NCI-H524 (cell line): ENCODE measurements around the gene EXOSC1.
"Not testable (repeated sequence)": the region's sequence is repeated elsewhere in the genome, so short reads cannot be mapped to it uniquely, and the experiment has no call there.

Experiments
- DNase-seq, 2 experiments: peaks; one replicate each; lab custom pipeline; 2025; lab: John Stamatoyannopoulos, UW

The EXOSC1 gene

GRCh38 chr10:97459111-97459510, 13.3 kb upstream of the EXOSC1 start:
- no peak for DNase-seq

GRCh38 chr10:97456686-97457065, 10.9 kb upstream of the EXOSC1 start:
- DNase-seq, result no peak

DNA sequence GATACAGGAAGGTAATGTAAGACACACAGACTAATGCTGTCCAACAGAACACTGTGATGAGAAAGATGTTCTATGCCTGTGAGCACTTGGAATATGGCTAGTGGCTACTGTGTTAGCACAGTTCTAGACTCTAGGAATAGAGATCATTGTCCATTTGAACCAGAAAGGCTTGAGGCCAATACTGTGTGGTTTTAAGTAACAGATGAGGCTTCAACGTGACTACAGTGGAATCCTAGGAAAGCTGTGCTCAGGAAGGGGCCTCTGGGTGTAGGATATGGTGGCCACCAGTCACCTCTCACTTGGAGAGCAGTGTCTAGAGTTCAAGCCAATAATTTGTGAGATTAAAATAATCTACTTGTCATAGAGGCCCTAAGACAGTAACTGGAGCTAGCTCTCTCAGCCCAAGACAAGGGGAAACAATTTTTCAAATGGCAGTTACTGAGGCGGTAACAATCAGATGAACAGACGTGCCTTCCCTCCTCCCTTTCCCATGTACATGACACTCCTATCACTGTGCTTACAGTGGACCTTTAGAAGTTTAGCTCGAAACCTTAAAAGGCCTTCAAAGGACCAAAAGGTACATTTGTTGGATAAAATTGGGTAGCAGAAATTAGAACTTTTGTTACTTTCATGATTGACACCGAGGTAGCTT, 10.4 kb upstream of the EXOSC1 start:
- DNase-seq, result no peak

GRCh38 chr10:97454330-97455036, 8.7 kb upstream of the EXOSC1 start:
- DNase-seq, result no peak

GRCh38 chr10:97452352-97452751, 6.5 kb upstream of the EXOSC1 start:
- DNase-seq, result no peak

GRCh38 chr10:97451605-97452004, 5.8 kb upstream of the EXOSC1 start:
- DNase-seq, result no peak

DNA sequence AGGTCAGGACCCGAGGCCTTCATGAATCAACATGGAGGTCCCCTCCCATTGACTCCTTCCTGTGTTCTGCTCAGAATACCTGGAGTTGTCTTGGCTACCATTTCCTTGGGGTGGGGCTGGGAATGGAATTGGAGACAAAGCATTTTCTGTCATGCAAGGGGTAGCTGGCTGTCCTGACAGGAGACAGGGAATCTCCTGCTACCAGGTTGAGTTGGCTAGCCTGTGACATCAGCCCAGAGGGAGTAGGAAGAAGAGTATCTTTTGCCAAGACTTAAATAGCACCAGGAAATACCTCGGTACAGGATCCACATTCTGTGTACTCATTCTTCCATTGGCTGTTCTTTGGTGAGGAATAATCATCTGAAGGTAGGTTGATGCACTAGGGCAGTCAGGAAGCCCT, 5.0 kb upstream of the EXOSC1 start:
- no peak for DNase-seq

DNA sequence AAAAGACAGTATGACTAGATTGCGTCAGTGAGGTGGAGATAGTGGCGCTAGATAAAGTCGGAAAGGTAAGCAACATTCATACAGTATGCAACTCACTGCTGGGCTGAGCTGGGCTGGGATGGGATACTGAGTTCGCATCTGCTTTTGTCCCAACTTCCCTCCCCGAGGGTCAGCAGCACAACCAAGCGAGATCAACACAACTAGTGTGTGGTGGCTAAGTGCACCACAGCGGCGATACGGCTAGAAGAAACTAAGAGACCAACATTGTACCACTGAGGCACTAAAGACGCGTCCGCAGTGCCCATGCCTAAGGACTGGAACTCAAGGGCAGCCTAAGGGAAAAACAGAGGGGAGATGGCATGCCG, 467 bp downstream of the EXOSC1 start:
- no peak for DNase-seq

DNA sequence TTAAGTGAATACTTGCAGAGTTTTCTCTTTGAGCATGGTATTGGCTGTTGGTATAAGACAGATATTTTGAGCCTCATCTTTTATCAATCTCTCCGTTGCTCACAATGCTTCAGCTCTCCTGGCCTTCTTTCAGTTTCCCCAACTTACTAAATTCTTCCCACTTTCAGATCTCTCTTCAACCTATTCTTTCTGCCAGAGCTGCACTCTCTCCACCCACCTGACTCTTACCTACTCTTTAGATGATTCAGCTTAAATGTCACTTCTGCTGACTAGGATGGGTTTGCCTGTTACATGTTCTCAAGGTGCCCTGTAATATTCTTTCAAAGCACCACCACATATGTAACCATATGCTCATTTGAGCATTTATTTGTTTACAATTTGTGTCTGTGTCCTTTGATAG, 1.6 kb downstream of the EXOSC1 start:
- DNase-seq, result no peak

GRCh38 chr10:97442277-97442676, 3.5 kb downstream of the EXOSC1 start:
- DNase-seq, result no peak

DNA sequence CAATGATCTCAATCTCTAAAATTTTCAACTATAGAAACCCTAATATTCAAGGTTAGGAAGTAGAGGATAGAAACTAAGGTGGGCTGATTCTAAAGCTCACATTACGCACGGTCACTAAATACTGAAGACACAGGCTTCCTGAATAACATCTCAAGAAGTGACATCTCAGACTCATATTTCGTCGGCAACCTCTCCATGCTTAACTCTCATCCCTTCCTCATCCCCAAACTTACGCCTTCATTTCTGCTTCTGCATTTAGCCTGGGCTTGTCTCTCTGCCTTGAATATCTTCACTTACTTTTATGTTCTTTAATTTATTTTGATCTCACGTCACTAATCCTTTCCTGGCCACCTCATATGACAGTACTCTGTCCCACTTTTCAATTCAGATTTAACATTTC, 10.6 kb downstream of the EXOSC1 start:
- DNase-seq, result no peak

GRCh38 chr10:97434557-97434956, 11.2 kb downstream of the EXOSC1 start:
- no peak for DNase-seq

- peak in 1 of 2 experiments; percentile 44 for DNase-seq
Observed at GRCh38 chr10:97434055-97434454, 11.8 kb downstream of the EXOSC1 start.

DNA sequence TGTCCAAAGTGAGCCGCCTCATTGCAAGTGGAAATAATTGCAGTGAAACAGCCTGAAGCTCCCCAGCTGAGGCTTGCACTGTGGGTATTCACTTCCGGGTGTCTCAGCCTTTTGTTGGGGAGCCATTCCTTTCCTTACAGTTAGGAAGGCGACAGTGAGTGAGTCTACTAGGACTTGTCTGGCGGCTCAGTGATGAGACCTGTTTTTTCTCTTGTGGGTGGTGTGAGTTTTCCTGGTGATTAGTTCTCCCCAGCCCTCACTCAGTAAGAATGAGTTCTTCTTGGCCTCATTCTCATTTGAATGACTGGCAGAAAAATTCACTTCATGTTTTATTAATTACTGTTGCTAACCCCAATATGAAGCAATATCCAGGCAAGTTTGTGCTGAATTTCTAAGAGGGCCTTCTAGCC, 17.2 kb downstream of the EXOSC1 start:
- DNase-seq, result no peak

GRCh38 chr10:97427571-97428179, 18.1 kb downstream of the EXOSC1 start:
- DNase-seq, result no peak

GRCh38 chr10:97426776-97427570, 18.8 kb downstream of the EXOSC1 start:
- DNase-seq, result no peak

DNA sequence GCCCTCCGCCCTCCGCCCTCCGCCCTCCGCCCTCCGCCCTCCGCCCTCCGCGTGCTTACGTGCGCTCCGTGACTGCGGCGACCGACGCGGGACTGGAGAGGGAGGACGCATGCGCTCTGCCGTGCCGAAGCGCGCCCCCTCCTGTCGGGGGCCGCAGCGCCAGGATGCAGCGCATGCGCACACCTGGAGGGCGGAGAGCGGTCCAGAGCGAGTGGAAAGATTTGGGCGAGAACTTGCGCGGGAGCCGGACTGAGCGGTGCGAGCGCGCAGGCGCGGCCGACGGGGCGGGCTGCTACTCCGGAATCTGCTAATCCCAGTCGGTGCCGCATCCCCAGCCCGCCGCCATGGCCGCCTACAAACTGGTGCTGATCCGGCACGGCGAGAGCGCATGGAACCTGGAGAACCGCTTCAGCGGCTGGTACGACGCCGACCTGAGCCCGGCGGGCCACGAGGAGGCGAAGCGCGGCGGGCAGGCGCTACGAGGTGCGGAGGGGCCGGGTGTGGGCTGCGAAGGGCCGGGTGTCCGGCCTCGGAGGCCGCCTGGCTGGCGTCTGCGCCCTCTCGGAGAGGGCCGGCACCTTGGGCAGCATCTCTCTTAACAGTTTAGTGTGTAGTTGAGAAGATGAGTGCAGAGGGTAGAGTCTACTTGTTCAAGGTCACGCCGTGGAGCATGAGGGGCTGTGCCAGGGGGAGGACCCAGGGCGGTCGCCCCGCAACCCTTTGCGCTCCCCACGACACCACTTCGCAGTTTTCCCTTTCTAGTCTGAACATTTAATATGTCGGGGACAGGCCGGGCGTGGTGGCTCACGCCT, 19.6 kb downstream of the EXOSC1 start, which contains the start of gene PGAM1:
Gene PGAM1 (plus strand): TSS at position 228 of the 812 bp plus-strand sequence. CDS start 117 bp downstream, at position 345.
- DNase-seq, result peak; percentile 46 to 80

DNA sequence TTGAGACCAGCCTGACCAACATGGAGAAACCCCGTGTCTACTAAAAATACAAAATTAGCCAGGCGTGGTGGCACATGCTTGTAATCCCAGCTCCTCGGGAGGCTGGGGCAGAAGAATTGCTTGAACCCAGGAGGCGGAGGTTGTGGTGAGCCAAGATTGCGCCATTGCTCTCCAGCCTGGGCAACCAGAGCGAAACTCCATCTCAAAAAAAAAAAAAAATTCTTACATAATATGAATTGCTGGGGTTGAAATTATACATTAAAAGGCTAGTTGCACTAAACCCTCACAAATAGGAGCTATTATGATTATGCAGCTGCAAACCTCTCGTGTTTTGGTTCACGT, 22.1 kb downstream of the EXOSC1 start:
- not testable (repeated sequence) for DNase-seq

GRCh38 chr10:97416565-97416964, 29.2 kb downstream of the EXOSC1 start:
- no peak for DNase-seq

- DNase-seq, result no peak
Observed at GRCh38 chr10:97412891-97413304, 32.9 kb downstream of the EXOSC1 start.

DNA sequence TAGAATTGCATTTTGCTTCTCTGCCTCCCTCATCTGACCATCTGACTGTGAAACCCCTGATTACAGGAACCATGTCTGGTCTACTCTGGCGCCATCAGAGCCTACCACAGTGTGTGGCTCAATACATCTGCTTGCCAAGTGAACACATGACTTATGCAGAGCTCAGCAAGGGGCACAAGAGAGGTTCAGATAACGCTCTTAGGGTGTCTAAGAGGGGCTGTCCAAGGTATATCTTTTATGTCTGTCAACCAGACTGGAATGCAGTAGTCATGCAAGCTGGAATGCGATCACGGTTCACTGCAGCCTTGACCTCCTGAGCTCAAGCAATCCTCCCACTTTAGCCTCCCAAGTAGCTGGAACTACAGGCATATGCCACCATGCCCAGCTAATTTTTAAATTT, 34.4 kb downstream of the EXOSC1 start:
- no peak for DNase-seq

DNA sequence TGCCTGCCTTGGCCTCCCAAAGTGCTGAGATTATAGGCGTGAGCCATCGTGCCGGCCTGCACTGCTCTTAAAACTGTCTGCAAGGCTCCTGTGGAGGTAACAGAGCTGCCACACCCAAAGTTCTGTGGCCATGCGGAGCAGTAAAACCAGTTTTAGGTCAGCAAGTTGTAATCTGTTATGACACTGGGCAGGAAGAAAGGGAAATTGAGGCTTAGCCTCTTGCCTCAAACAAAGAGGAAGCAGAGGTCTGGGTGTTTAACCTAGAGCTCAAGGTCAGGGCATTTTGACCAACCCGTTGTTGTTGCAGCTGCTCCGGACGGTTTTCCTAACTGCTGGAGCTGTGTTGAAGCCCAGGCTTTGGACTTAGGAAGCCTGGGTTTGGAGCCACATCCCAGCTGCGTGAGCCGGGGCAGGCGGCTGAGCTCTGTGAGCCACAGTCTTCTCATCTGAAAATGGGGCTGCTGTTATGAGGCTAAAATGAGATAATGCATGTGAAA, 37.3 kb downstream of the EXOSC1 start:
- no peak for DNase-seq
